Sciatic nerve (tissue), 2 donors: Measurements from ENCODE around the gene RFC5. TPM values are rescaled to one million over a fixed set of nuclear protein-coding genes. Genes with fewer than 3 reads are reported as not detected.

Experiments used
- ATAC-seq: fragments of 200-7000 bp; cut with Tn5 transposase; one replicate; pipeline ENCODE4 v1.9.1; 2020; ENCODE audit warnings: mild to moderate bottlenecking, moderate library complexity
- DNase-seq: peaks from one replicate; pipeline ENCODE4 v3.0.0-alpha.2; 2020; ENCODE audit warnings: low spot score
- intact Hi-C: fragments of 100-400 bp; cut with DNase I; formaldehyde crosslinking; loops from one replicate; pipeline ENCODE4 v1.14.2; 2022
- total RNA-seq: library from RNA; stranded (reverse); fragmentation: NEBNext Ultra II Directional; extraction: Animal tissue kit (Norgen Biotek cat#: 25700); gene quantifications from one replicate; pipeline ENCODE4 v1.2.1, GENCODE V29; 2021
- donor health status: DM: no; HTN: no; CAD: no.
- donor health status: DM: no; HTN: no; CAD: no.

Gene RFC5
- total RNA-seq, 1 donor from 2014 or later, result 11.2 TPM

DNA sequence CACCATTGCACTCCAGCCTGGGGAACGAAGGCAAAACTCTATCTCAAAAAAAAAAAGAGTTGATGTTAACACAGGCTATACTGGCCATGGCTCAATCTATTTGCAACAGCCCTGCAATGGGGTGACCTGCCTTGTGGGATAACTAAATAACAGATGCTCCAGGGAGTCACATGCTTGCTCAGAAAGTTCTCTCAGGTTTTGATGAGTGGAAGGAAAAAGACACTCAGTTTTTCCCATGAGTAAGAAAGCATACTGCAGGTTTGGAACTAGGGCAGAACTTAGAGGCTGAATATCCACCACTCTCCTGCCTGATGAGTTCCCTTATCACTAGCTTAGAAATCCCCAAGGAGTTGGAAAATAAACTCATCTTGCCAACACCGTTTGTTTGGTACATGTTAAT is 27.6 kb downstream of the RFC5 start:
- no peak for ATAC-seq
- no peak for DNase-seq
- intact Hi-C loops, result no loop called here

DNA sequence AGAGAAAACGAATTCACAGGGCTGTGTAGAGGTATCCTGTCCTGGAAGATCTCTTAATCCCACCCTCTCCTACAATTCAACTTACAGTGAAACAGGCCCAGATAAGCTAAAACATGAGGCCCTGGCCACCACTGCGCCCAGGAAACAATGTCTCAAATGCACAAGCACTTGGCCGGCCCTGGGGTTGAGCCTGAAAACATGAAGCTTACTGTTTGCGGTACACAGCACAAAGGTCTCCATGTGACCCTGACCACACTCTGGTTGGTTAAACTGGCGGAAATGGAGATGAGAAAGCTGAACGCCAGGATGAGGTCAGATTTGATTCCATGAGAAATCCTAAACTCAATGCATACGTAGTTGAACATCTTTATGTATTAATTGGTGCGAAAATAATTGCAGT is 28.1 kb downstream of the RFC5 start:
- ATAC-seq (no peak), DNase-seq (no peak)
- intact Hi-C loops, result no loop called here

DNA sequence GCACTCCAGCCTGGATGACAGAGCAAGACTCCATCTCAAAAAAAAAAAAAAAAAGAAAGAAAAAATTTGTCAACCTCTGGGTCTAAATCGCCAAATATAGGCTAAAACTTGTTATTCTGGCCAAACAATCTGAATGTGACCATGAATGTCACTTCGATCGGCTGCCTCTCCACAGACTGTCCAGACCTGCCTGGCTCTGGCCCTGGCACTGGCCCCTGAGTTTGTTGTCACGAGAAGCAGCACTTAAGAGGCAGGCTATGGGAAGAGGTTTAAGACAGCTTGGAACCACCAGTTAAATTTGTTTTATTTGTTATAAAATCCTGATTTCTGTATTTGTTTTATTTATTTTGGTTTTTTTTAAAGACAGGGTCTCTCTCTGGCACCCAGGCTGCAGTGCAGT is 29.9 kb downstream of the RFC5 start:
- intact Hi-C loops, result no loop called here
- no peak for ATAC-seq
- DNase-seq, result no peak

DNA sequence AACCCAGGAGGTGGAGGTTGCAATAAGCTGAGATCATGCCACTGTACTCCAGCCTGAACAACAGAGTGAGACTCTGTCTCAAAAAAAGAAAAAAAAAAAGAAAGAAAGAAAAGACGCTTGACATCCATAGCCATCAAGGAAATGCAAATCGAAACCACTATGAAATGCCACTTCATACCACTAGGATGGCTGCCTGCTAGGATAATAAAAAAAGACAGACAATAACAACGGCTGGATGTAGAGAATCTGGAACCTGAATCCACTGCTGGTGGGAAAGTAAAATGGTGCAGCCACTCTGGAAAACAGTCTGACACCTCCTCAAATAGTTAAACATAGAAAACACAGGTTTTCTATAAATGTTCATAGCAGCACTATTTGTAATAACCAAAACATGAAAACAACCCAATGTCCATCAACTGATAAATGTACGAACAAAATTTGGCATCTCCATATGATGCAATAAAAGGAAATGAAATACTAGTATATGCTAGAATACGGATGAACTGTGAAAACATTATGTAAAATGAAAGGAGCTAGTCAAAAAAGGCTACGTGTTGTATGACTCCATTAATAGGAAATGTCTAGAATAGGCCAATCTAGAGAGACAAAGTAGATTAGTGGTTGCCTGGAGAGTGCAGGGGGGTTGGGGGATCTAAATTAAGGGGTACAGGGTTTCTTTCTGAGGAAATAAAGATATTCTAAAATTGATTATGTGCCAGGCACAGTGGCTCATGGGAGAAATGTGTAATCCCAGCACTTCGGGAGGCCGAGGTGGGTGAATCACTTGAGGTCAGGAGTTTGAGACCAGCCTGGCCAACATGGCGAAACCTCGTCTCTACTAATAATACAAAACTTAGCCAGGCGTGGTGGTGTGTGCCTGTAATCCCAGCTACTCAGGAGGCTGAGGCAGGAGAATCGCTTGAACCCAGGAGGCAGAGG is 34.7 kb downstream of the RFC5 start:
- intact Hi-C loops, result no loop called here
- ATAC-seq, result no peak
- DNase-seq, result no peak

DNA sequence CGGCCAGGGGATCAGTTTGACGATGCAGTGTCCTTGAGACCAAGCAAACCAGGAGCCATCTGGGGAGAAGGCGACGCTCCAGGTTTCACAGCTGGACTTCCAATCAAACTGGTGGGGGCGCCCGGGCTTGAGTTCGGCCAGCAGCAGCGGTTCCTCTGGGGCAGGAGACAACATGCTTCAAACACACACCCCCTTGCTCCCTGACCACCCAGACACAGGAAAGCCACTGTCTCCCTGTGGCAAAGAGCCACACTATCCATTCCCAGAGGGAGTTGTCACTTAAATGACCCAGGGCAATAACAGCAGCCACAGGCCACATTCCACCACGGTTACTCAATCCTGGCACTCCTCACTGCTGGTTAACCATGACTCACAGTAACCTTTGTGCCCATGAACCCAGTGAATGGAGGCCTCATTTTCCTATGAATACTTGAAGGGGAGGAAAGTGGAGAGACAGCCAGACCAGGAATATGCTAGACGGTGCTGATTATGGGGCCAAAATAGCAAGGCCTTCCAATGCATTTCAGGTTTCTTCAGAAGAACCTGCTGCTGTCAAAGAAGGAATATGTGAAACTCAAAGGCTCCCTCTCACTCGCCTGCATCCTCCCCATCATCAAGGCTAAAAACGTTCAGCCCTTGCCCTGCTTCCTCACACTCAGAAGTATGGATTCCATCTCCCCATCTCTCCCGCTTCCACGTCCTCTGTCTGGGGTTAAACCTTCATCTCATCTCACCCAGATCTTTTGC is 36.0 kb downstream of the RFC5 start:
- intact Hi-C loops, result no loop called here
- DNase-seq (peak; percentile 82), ATAC-seq (peak; percentile 97)

DNA sequence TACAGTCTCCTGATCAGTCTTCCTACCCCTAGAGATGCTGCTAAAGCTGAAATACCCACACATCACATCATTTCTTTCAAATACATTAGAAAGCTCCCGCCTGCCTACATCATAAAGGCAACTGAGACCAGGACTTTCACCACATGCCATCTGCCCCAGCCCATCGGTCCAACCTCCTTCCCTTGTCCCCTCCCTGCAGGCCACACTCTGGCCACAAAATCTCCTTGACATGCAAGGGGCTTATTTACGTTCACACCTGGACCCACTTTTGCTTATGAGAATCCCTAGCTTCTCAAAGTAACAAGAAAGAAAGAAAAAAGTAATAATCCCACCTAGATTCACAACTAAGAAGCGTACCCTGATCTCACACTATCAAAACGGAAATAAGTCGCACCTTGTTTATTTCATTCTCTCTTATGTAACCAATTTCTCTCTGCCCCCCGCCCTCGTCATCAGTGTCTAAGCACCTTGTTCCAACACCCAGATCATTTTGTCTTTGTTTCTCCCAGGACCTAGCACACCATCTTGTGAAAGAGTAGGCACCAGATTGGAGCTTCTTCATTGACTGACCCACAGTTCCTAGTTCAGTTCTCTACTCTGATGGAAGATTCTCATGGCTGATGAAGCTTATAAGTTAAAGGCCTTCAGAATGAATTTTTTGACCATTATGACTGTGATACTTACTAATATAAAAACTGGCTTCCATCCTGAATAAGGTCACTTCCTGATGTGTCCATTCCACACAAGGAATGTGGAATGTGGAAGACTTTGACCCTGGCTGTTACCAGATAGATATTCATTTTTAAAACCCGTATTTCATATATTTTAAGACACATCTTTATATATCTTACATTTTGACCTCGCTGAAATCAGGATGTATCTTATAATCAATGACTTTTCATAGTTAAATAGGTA is 36.8 kb downstream of the RFC5 start:
- no peak for DNase-seq
- no peak for ATAC-seq
- intact Hi-C loops, result no loop called here

DNA sequence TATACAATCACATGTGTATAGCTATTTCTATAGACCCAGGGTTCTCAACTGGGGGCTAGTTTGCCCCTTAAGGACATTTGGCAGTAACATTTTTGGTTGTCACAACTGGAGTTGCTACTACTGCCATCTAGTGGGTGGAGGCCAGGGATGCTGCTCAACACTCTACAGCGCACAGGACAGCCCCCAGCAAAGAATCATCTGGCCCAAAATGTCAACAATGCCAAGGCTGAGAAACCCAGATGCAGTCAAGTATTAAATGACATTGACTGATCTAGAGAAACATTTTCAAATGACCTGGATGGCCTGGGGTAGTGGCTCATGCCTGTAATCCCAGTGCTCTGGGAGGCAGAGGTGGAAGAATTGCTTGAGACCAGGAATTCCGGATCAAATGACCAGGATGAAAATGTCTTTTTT is 38.6 kb downstream of the RFC5 start:
- intact Hi-C loops, result no loop called here
- ATAC-seq, result no peak
- no peak for DNase-seq

DNA sequence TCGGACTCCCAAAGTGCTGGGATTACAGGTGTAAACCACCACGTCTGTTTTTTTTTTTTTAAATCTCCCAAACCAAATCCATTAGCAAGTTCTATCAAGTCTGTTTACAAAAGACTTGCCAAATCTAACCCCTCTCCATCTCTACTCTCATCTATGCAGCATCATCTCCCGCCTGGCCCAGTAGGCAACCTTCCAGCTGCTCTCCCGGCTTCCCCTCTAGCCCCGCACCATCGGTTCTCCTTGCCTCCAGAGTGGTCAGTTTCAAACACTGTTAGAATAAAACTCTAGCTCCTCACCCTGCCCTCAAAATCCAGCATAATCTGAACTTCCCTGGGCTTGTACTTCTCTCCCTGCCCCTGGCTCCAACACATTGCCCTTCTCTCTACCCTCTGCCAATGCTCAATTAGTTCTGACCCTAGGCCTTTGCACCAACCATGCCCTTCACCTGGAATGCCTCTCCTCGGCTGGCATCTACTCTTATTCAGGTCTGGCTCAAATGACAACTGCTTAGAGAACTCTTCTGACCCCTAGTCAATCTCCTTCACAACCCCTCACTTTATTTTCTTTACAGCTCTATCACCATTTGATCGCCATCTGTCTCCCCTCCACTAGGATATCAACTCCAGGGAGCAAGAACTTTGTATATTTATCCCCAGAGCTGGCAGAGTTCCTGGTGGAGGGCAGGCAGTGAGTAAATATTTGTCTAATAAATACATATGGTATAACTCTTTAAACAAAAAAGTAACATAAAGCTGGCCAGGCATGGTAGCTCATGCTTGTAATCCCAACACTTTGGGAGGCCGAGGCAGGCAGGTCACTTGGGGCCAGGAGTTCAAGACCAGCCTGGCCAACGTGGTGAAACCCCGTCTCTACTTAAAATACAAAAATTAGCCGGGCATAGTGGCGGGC is 39.6 kb downstream of the RFC5 start:
- intact Hi-C loops, result no loop called here
- DNase-seq, result no peak
- ATAC-seq, result no peak

DNA sequence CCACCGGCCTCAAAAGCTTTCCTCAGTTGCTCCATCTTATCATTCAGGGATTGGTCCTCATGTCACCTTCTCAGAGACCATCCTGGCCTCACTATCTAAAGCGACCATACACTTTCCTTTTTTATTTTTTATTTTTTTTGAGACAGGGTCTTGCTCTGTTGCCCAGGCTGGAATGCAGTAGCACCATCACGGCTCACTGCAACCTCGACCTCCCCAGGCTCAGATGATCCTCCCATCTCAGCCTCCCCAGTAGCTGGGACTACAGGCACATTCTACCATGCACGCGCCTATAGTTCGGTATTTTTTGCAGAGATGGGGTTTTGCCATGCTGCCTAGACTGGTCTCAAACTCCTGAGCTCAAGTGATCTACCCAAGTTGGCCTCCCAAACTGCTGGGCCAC is 41.7 kb downstream of the RFC5 start:
- intact Hi-C loops, result no loop called here
- no peak for DNase-seq
- no peak for ATAC-seq

DNA sequence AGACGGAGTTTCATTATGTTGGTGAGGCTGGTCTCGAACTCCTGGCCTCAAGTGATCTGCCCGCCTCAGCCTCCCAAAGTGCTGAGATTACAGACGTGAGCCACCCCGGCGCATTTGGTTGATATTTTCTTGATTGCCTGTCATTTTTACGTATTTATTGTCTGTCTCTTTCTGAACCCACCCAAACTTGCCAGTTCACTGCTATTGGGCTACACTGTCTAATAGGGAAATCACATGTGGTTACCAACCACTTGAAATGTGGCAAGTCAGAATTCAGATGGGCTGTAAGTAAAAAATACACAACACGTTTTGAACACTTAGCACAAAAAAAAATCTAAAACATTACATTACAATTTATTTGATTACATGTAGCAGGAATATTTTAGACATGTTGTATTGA is 42.4 kb downstream of the RFC5 start:
- ATAC-seq (no peak), DNase-seq (no peak)
- intact Hi-C loops, result no loop called here

DNA sequence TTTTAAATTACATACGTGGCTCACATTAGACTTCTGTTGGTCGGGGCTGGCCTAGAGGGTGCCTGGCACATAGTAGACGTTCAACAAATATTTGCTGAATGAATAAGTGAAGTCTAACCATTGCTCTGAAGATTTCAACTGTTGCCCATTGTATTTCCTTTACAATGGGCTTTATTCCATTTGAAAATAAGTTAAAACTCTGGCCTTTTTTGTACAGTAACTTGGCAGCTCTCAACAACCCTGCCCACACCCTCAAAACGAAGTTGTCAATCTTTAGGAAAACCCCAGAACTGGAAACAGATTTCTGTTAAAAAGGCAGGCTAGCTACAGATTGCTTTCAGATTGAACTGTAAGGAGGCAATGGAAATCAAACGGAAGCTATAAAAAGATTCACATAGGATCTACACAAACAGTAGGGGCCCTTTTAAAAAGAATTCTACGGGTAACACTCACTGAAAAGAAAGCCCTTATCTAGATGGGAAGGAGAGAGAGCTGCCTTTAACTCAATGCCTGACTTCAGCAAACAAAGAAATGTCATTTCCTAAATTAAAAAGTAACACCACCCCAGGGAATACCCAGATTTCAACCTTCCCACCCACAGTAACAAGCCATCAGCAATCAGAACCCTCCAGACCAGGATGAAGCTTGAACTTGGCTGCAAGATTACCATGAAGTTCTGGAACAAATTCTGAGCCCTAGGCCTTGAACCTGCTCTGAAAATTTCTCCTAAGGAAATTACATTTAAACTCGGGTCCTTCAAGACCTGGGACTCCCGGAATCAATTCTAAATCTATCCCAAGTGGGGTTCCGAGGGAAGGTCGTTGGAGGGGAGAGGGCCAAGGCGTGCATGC is 43.1 kb downstream of the RFC5 start:
- ATAC-seq (no peak), DNase-seq (no peak)
- intact Hi-C loops, result no loop called here

DNA sequence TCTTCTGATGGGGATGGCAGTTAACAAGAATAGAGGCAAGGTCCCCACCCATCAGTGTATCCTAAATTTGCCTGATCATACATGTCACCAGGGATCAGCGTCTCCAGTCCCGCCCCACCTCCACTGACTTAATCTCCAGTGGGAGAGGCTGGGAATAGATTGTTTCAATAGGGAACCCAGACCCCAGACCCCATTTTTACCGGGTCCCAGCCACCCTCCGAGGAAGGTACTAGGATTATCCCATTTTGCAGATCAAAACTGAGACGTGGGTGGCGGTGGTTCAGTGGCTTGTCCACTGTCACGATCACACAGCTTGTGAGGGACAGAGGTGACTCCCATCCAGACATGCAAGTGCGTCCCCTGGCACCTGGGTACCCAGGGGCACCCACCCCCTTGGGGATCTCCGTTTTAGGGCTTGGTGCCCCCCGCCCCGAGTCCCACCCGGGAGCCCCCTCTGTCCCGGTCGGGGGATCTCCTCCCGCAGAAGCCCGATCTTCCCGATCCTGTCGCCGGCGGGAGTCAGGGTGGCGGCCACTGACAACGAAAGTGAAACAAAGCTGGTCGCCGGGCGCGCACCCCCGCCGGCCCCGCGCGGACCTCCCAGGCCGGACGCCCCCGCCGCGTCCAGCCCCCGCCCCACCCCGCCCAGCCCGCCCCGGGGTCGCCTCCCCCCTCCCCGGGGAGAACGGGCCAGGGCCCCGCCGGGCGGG is 44.0 kb downstream of the RFC5 start:
- peak; percentile 22 for ATAC-seq

DNA sequence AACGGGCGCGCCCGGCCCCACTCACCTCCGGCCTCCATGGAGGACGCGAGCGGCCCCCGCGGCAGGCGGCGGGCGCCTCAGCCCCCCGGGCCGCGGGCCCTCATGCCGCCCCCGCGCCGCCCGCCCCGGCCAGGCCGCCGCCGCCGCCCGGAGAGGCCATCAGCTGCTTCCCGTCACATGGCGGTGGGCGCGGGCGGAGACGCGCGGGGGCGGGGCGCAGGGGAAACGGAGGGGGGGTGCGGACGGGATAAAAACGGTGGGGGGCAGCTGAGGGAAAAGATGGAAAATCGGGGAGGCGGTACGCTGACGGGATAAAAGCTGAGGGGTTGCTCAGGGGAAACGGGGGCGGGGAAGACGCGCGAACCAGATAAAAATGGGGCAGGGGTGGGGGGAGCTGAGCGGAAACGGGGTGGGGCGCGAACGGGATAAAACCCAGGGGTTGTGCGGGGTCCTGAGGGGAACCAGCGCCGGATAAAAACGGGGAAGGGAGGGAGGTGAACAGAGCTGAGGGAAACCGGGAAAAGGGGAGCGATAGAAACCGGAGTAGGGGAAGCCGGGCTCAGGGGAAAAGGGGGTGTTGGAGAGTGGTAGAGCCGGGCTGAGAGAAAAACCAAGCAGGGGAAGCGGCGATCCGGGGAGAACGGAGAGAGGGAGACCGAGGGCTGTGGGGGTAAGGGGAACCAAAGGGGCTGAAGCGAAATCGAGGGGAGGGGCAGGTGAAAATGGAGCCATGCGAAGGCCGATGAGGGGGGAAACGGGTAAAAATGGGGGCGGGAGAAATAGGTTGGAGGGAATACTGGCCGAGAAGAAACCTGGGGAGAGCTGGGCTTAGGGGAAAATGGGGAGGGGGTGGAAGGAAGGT is 44.7 kb downstream of the RFC5 start, which contains the start of gene WSB2:
WSB2 (minus strand) TSS at position 169 of the 862 bp plus-strand sequence; CDS start at position 38, 131 bp downstream.
- ATAC-seq (peak; percentile 79), DNase-seq (peak; percentile 93)
- intact Hi-C loops, result no loop called here

More for the DNA sequence above, 44.0 kb downstream of the RFC5 start:
- DNase-seq, result peak; percentile 82
- intact Hi-C loops, result no loop called here

DNA sequence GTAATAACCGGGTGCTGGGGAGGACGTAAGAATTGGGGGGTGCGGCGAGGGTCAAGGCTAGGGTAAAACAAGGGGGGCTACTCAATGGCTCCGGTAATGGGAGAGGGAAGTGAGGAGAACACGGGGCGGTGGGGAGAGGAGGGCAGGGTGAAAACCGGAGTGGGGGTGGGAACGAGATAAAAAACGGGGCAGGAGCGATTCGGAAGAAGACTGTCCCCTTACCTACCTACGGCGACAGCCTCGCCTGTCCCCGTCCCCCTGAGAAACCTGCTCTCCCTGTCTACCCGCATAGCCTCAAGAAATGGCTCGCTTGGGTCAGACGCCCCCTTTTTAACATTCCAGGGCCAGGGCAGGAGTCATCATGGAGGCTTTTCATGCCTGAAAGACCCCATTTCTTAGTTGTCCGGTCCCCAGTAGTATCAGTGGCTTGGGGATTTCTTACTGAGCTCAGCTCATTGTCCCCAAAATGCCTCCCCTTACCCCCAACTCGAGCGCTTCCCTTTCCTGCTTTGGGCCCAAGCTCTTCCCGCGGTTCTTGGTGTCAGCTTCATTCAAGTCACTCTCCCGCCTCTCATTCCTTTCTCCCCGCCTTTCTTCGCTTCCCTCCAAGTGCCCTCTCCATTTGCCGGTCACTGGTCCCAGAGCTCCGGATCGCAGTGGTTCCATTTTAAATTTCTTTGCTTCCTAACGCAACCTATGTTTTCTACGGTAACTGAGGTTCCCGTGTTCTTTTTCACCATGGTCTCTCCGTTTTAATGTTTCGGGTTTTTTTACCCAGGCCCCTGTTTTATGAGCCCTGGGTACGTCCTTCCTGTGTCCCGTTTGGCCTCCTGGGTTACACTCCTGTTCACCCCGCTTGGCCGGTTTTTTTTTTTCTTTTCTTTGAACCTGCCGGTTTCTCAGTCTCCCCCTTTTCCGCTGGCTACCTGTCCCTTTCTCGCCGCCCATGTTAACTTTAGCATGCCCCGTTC is 45.7 kb downstream of the RFC5 start:
- DNase-seq (peak; percentile 64), ATAC-seq (peak; percentile 59)
- intact Hi-C loops, result no loop called here
